K562 (cell line): ENCODE results near the gene NARF. TPM values are rescaled to one million over a fixed set of nuclear protein-coding genes. Genes with fewer than 3 reads are reported as not detected.

Source experiments
- EGR1 ChIP-seq: fragments of 450-650 bp; conservative IDR thresholded peaks from 2 replicates; pipeline ENCODE4 v1.6.1; 2017; ENCODE audit warnings: mild to moderate bottlenecking
- ETV1 ChIP-seq: fragments of 450-650 bp; conservative IDR thresholded peaks from 2 replicates; pipeline ENCODE4 v1.6.1; 2016; ENCODE audit warnings: missing genetic modification characterization, control low read depth, low read depth, missing compliant biosample characterization
- FOXO4 ChIP-seq: fragments of 450-650 bp; formaldehyde crosslinking; IDR thresholded peaks from 2 replicates; pipeline ENCODE4 v1.4.0; 2020; ENCODE audit warnings: mild to moderate bottlenecking, moderate library complexity
- HMGN3 ChIP-seq: IDR thresholded peaks from 2 replicates; pipeline ENCODE4 v1.6.1; 2011; ENCODE audit warnings: borderline replicate concordance, low read depth, mild to moderate bottlenecking, mixed read lengths, low read length; ENCODE audit not compliant: insufficient read length; ENCODE audit errors: extremely low read depth
- HMGXB4 ChIP-seq: sonication (generic); formaldehyde crosslinking; IDR thresholded peaks from 2 replicates; pipeline ENCODE4 v1.8.1; 2023; ENCODE audit warnings: mild to moderate bottlenecking, missing genetic modification reagents
- HNRNPLL ChIP-seq: fragments of 200-400 bp; formaldehyde crosslinking; IDR thresholded peaks from 2 replicates; pipeline ENCODE4 v1.6.1; 2017; ENCODE audit warnings: low read length, low read depth, mild to moderate bottlenecking; ENCODE audit not compliant: poor library complexity, severe bottlenecking
- JUNB ChIP-seq: fragments of 450-650 bp; formaldehyde crosslinking; conservative IDR thresholded peaks from 2 replicates; pipeline ENCODE4 v1.4.0; 2020; ENCODE audit warnings: mild to moderate bottlenecking
- KLF16 ChIP-seq: IDR thresholded peaks from 2 replicates; pipeline ENCODE4 v1.6.1; 2016; ENCODE audit warnings: antibody characterized with exemption
- MED1 ChIP-seq: sonication (generic); formaldehyde crosslinking; IDR thresholded peaks from 2 replicates; pipeline ENCODE4 v1.8.1; 2023; ENCODE audit warnings: missing genetic modification reagents, borderline replicate concordance
- MTA1 ChIP-seq: fragments of 450-650 bp; IDR thresholded peaks from 2 replicates; pipeline ENCODE4 v1.6.1; 2017; ENCODE audit warnings: borderline replicate concordance
- NBN ChIP-seq: fragments of 450-650 bp; IDR thresholded peaks from 2 replicates; pipeline ENCODE4 v1.6.1; 2016; ENCODE audit warnings: low read depth, mild to moderate bottlenecking
- NCOA2 ChIP-seq, 2 experiments: fragments of 450-650 bp; IDR thresholded peaks; 2 replicates each; pipeline ENCODE4 v1.6.1; 2018; ENCODE audit warnings: mild to moderate bottlenecking in 2 of 2, moderate library complexity in 1 of 2; ENCODE audit not compliant: partially characterized antibody in 2 of 2
- NONO ChIP-seq, 2 experiments: fragments of 200-400 bp in 1 of 2; fragments of 450-650 bp in 1 of 2; formaldehyde crosslinking in 1 of 2; IDR thresholded peaks; 2 replicates each; pipeline ENCODE4 v1.6.1; 2017; ENCODE audit warnings: low read depth in 2 of 2, mild to moderate bottlenecking in 2 of 2, moderate library complexity in 2 of 2, low read length in 1 of 2
- NR2C1 ChIP-seq, 2 experiments: fragments of 450-650 bp; IDR thresholded peaks; 2 replicates each; pipeline ENCODE4 v1.6.1; 2017; ENCODE audit warnings: mild to moderate bottlenecking in 2 of 2, antibody characterized with exemption in 1 of 2, inconsistent platforms in 1 of 2, missing compliant biosample characterization in 1 of 2, missing genetic modification characterization in 1 of 2
- PHF20 ChIP-seq: fragments of 450-650 bp; IDR thresholded peaks from 2 replicates; pipeline ENCODE4 v1.6.1; 2018; ENCODE audit not compliant: partially characterized antibody
- PRPF4 ChIP-seq: fragments of 200-400 bp; formaldehyde crosslinking; IDR thresholded peaks from one replicate; pipeline ENCODE4 v1.6.1; 2017; ENCODE audit warnings: low read length, low read depth, mild to moderate bottlenecking; ENCODE audit not compliant: insufficient read depth, poor library complexity, severe bottlenecking
- SAFB ChIP-seq: fragments of 200-400 bp; formaldehyde crosslinking; IDR thresholded peaks from 2 replicates; pipeline ENCODE4 v1.6.1; 2017; ENCODE audit warnings: low read depth, low read length, borderline replicate concordance
- SMARCA4 ChIP-seq: fragments of 450-650 bp; IDR thresholded peaks from 2 replicates; pipeline ENCODE4 v1.6.1; 2016
- SMC3 ChIP-seq: conservative IDR thresholded peaks from 2 replicates; pipeline ENCODE4 v1.6.1; 2011; ENCODE audit warnings: low read depth, low read length, improper control_type of control experiment; ENCODE audit not compliant: insufficient read depth
- SREBF2 ChIP-seq: sonication (generic); formaldehyde crosslinking; IDR thresholded peaks from 2 replicates; pipeline ENCODE4 v1.4.0; 2020; ENCODE audit warnings: mild to moderate bottlenecking, missing genetic modification reagents
- ZNF121 ChIP-seq: sonication (generic); formaldehyde crosslinking; conservative IDR thresholded peaks from 2 replicates; pipeline ENCODE4 v1.8.0; 2022; ENCODE audit warnings: missing genetic modification reagents
- ZNF274 ChIP-seq: IDR thresholded peaks from 2 replicates; pipeline ENCODE4 v1.6.1; 2011; ENCODE audit warnings: low read depth, mild to moderate bottlenecking, low read length, moderate library complexity, borderline replicate concordance
- ZNF280B ChIP-seq: fragments of 250-450 bp; sonication (Bioruptor Pico); IDR thresholded peaks from 2 replicates; pipeline ENCODE4 v1.5.1; 2021; ENCODE audit warnings: mild to moderate bottlenecking
- ZNF282 ChIP-seq: sonication (generic); formaldehyde crosslinking; IDR thresholded peaks from 2 replicates; pipeline ENCODE4 v1.8.1; 2023; ENCODE audit warnings: missing genetic modification reagents
- ZNF354B ChIP-seq: fragments of 250-450 bp; sonication (Bioruptor Pico); IDR thresholded peaks from 2 replicates; pipeline ENCODE4 v1.4.0; 2020
- polyA plus RNA-seq, 8 experiments: library from polyadenylated mRNA; depleted of rRNA in 4 of 8; stranded (reverse) in 5 of 8; unstranded in 3 of 8; fragments of >200 nt; fragmentation: Nextera tagmentation in 2 of 8; fragmentation: Illumina TruSeq in 1 of 8; extraction: Ambion mirVana in 2 of 8; extraction: Trizol in 1 of 8; gene quantifications; 2 replicates each; pipeline versions ENCODE4 v1.2.1 to v1.2.3, GENCODE V29; 2011 to 2014; ENCODE audit warnings: inconsistent platforms in 1 of 8, missing spikeins in 1 of 8
- total RNA-seq, 7 experiments: library from RNA; depleted of rRNA in 6 of 7; stranded (reverse); fragments of >200 nt in 6 of 7; fragmentation: Illumina TruSeq in 2 of 7; extraction: Trizol in 2 of 7; gene quantifications; 2 replicates each; pipeline versions ENCODE4 v1.2.1 to v1.2.3, GENCODE V29; 2011 to 2021; ENCODE audit warnings: low replicate concordance in 1 of 7

Gene NARF
- total and polyA plus RNA-seq, 9 of the 15 experiments (the other 6 are each of a cell fraction or from before 2014, with no cell fraction given), result 60.4 to 423 (median 132) TPM

DNA sequence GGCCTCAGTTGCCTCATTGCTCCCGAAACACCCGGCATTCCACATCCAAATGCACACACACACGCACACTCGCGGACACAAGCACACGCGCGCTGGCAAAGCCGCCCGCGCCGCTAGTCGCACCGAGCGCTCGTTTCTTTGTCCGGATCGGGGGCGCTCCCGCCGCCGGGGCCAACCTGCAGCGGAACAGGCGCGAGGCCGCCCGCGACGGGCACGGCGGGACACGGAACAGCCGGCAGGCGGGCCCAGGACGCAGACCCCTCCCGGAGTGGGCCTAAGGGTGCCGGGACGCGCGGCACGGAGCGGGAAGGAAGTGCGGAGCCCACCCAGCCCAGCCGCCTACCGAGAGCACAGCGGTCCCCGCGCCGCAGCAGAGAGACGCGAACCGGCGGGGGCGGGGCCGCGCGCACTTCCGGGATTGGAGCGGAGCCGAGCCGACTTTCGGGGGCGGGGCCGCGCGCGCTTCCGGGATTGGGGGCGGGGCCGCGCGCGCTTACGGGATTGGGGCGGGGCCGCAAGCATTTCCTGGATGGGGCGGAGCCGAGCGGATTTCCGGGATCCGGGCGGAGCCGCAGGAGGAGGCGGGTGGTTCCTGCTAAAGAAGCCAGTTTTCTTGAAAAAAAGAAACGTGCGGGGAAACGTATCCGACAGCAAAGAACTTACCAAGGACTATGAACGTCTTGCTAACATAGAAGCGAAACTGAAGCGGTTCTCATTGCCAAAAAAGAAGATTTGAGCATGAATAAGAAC, 8.0 kb upstream of the NARF start, which contains the start of gene CYBC1 (continued):
- TF ChIP-seq ZNF280B (CRISPR knock-in tag) (no peak), SMC3 (no peak), NR2C1 (IDR thresholded peaks at IDR 0.05) (no peak), NR2C1 (tag; IDR thresholded peaks at IDR 0.05) (no peak), KLF16 (no peak), SREBF2 (CRISPR knock-in tag) (no peak), PHF20 (peak; percentile 80), ZNF121 (CRISPR knock-in tag) (peak; percentile 77), JUNB (CRISPR knock-in tag) (no peak), HMGXB4 (CRISPR knock-in tag) (0 out of 2 replicates have a peak, but pooled peaks have one; percentile 65), ZNF282 (no peak), MTA1 (no peak), HNRNPLL (no peak), SMARCA4 (no peak), ETV1 (tag) (peak; percentile 58), EGR1 (peak; percentile 68), NONO (IDR thresholded peaks at IDR 0.05; ENCODE audit: low read depth in 2 of 2, low read length in 1 of 2) (peak in 1 of 2 experiments; percentile 87; a peak in 3 of 4 replicates), SAFB (peak; percentile 49; the same call in 1 of the 2 replicates), ZNF354B (no peak), ZNF274 (no peak), PRPF4 (no peak), HMGN3 (no peak), FOXO4 (CRISPR knock-in tag) (no peak), NBN (no peak), MED1 (CRISPR knock-in tag) (no peak), NCOA2 (IDR thresholded peaks at IDR 0.05; ENCODE audit: partially characterized antibody in 2 of 2) (no peak)
